GM12865 (cell line): Measurements from ENCODE around the gene ARHGAP6.

Experiments used
- DNase-seq: peaks from one replicate; pipeline ENCODE4 v3.0.0; 2010; ENCODE audit warnings: low read depth
- H3K4me3 ChIP-seq: 2 replicates; pipeline ENCODE4 v1.5.1; 2011; ENCODE audit warnings: mild to moderate bottlenecking, low read depth, low read length, control low read depth
- TF ChIP-seq, protein P1 (sequence below): IDR thresholded peaks from 2 replicates; pipeline ENCODE4 v1.5.1; 2011; ENCODE audit warnings: low read length, control low read depth, low read depth, inconsistent platforms; ENCODE audit not compliant: insufficient read depth; ENCODE audit errors: missing control alignments

The ARHGAP6 gene

DNA sequence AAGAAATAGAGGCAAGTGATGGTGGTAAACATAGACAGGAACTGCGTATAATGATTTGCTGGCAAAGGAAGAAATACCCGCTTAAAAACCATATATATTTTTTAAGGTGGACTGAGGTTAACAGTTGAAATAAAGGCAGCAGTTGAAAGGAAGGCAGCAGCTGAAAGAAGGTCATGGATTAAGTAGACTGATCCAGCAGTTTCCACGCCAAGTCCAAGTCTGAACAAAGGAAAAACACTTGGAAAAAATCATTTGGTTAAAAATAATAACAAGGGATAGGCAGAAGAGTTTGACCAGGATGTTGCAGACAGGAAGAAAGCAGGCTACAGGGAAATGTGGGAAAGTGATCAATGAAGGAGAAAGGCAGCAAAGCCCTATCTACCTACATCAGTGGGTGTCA, 278.9 kb downstream of the ARHGAP6 start:
- TF ChIP-seq, protein P1, sequence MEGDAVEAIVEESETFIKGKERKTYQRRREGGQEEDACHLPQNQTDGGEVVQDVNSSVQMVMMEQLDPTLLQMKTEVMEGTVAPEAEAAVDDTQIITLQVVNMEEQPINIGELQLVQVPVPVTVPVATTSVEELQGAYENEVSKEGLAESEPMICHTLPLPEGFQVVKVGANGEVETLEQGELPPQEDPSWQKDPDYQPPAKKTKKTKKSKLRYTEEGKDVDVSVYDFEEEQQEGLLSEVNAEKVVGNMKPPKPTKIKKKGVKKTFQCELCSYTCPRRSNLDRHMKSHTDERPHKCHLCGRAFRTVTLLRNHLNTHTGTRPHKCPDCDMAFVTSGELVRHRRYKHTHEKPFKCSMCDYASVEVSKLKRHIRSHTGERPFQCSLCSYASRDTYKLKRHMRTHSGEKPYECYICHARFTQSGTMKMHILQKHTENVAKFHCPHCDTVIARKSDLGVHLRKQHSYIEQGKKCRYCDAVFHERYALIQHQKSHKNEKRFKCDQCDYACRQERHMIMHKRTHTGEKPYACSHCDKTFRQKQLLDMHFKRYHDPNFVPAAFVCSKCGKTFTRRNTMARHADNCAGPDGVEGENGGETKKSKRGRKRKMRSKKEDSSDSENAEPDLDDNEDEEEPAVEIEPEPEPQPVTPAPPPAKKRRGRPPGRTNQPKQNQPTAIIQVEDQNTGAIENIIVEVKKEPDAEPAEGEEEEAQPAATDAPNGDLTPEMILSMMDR: no peak
- no peak overlapping the region for H3K4me3 ChIP-seq
- no peak for DNase-seq

DNA sequence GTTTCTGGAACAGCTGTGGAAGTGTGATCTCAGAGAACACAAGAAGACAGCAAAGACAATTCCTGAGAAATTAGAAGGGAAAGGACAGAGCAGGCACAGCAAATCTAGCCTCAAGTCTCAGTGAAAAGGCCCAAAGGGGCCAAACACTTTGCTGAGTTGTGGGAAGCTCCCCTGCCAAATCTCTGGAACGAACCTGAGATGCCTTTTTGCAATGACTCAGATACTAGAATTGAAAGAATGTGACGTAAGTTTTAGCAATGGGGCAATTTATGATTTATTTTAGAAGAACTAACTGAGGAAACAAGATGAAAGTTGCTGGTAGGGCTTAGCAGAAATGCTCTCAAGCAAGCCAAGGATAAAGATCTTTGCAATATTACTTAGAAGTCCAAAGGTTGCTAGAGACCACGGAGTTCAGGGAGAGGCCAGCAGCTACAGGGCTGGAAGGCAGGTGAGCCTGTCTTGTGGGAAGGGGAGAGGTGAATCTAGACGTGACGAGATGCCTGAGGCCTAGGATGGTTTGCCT, 279.7 kb downstream of the ARHGAP6 start:
- no peak overlapping the region for H3K4me3 ChIP-seq
- TF ChIP-seq, protein P1: no peak
- DNase-seq: peak; percentile 55

- no peak overlapping the region for H3K4me3 ChIP-seq
- TF ChIP-seq, protein P1: no peak
- DNase-seq: no peak
Measured at GRCh38 chrX:11382930-11383329, 282.8 kb downstream of the ARHGAP6 start.

DNA sequence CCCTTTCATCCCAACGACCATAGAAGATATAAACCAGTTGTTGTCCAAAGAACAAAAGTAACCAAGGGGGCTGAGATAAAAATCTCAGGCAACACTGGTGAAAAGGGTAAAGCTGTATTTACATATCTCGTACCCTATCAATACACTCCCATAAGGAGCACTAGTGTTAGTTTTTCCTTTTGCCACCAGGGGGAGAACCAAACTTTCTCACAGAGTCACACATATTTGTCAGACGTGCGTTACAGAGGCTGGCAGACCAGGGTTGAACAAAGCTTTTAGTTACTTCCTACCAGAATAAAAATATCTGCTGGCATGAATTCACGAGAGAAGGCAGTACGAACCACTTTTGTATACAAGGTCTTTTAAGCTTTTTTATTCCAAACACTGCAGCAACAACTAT, 284.3 kb downstream of the ARHGAP6 start:
- TF ChIP-seq, protein P1: peak; percentile 45
- DNase-seq: peak; percentile 65
- no peak overlapping the region for H3K4me3 ChIP-seq

DNA sequence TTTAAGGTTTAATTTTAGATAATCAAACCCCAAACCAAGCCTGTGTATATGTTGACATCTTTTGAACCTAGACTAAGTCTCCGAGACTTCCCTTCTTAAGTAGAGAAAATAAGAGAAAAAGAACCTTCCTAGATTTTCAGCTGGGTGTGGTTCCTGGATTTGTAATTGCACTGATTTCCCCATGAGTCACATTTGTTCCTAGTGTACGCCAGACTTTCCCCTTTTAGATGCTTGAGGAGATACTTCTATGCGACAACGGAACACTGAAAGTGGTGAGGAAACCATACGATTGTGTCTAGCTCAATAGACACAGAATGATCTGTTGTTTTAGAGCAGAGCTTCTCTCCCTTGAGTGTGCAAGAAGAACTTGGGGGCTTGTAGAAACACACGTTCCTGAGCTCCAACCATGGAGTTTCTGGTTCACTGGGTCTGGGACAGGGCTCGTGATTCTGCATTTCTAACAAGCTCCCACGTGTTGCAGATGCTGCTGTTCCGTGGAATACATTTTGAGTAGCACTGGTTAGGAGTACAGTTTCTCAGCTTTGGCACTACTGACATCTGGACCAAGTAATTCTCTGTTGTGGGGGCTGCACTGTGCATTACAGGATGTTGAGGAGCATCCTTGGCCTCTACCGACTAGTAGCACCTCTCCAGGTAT, 285.4 kb downstream of the ARHGAP6 start:
- DNase-seq: no peak
- TF ChIP-seq, protein P1: no peak
- H3K4me3 ChIP-seq: no peak overlapping the region

- no peak for DNase-seq
- TF ChIP-seq, protein P1: no peak
- H3K4me3 ChIP-seq: no peak overlapping the region
Measured at GRCh38 chrX:11376163-11376562, 289.6 kb downstream of the ARHGAP6 start.

DNA sequence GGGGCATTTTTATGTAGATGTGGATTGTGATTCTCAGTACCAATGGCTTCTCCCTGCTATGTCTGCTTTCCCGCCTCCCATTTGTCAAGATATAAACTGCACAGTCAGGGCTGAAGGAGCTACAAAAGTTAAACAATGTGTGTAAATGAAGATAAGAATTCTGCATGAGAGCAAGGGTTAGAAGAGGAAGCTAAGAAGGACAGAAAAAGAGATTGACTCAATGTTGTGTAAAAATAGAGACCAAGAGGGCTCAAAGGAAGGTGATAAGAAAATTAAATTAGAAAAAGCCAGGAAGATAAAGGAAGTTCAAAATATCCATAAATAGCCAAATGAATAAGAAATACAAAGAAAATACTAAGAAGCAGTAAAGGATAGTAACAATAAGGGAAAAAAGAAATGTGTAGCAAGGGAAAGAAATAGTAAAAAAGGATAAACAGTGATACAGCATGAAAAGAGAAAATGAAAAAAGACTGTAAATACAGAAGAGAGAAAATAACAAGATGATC, 290.1 kb downstream of the ARHGAP6 start:
- TF ChIP-seq, protein P1: no peak
- no peak for DNase-seq
- H3K4me3 ChIP-seq: no peak overlapping the region
